ENCODE data around the gene SEC22A.

GRCh38 chr3:123284399-123285010, 82.8 kb downstream of the SEC22A start:
- TF ChIP-seq, protein P1, sequence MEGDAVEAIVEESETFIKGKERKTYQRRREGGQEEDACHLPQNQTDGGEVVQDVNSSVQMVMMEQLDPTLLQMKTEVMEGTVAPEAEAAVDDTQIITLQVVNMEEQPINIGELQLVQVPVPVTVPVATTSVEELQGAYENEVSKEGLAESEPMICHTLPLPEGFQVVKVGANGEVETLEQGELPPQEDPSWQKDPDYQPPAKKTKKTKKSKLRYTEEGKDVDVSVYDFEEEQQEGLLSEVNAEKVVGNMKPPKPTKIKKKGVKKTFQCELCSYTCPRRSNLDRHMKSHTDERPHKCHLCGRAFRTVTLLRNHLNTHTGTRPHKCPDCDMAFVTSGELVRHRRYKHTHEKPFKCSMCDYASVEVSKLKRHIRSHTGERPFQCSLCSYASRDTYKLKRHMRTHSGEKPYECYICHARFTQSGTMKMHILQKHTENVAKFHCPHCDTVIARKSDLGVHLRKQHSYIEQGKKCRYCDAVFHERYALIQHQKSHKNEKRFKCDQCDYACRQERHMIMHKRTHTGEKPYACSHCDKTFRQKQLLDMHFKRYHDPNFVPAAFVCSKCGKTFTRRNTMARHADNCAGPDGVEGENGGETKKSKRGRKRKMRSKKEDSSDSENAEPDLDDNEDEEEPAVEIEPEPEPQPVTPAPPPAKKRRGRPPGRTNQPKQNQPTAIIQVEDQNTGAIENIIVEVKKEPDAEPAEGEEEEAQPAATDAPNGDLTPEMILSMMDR (IDR thresholded peaks at IDR 0.05), result no peak
- TF ChIP-seq RAD21 (IDR thresholded peaks at IDR 0.05; ENCODE audit: low read length) (no peak), POLR2AphosphoS5 (IDR thresholded peaks at IDR 0.05; ENCODE audit: low read depth, low read length) (no peak), MAX (IDR thresholded peaks at IDR 0.05; ENCODE audit: low read depth) (no peak), TAF1 (IDR thresholded peaks at IDR 0.05; ENCODE audit: borderline replicate concordance, low read depth, low read length) (no peak), SIN3A (IDR thresholded peaks at IDR 0.05; ENCODE audit: borderline replicate concordance, low read depth, low read length) (no peak)

All from SK-N-SH (cell line).